DND-41 (cell line): ENCODE results near the gene DDX47.

Experiments used
- CTCF ChIP-seq: IDR thresholded peaks from 2 replicates; pipeline ENCODE4 v1.5.1; 2012; ENCODE audit warnings: borderline replicate concordance, low read length, moderate library complexity, mild to moderate bottlenecking; ENCODE audit not compliant: poor library complexity, severe bottlenecking; ENCODE audit errors: extremely low read depth
- EZH2 ChIP-seq: IDR thresholded peaks from 3 replicates; pipeline ENCODE4 v1.6.1; 2012; ENCODE audit warnings: borderline replicate concordance, low read depth, mild to moderate bottlenecking, moderate library complexity, low read length, inconsistent platforms; ENCODE audit not compliant: severe bottlenecking

- TF ChIP-seq CTCF = no peak
- TF ChIP-seq EZH2 = no peak
Observed at GRCh38 chr12:12822886-12823285, 9.7 kb downstream of the DDX47 start.
